ENCODE measurements around the gene CFTR. TPM values are rescaled to one million over a fixed set of nuclear protein-coding genes. Genes with fewer than 3 reads are reported as not detected.

CFTR gene
- total RNA-seq, 1 experiment from 2014 or later = not detected

DNA sequence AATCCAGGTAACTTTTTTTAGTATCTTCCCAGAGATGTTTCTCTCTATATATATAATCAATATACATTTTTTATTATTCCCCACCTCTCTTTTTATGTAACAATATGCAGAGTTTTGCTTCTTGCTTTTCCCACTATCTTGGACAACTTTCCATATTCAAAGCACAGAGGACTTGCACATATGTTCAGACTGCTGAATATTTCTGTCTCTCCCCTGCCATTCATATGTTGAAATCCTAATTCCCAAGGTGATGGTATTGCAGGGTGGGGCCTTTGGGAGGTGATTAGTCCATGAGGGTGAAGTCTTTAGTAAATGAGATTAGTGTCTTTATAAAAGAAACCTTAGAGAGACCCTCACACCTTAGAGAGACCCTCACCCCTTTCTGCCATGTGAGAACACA is 72.8 kb downstream of the CFTR start:
- H3K4me3 ChIP-seq (replicated peaks in 1 of 2; ENCODE audit: low read depth in 1 of 2, low read length in 2 of 2) = no peak overlapping the region
- intact Hi-C loops (cut with micrococcal nuclease) = no loop called here
- TF ChIP-seq CEBPB (IDR thresholded peaks at IDR 0.05; ENCODE audit: low read depth) (no peak), ELF1 (IDR thresholded peaks at IDR 0.05; ENCODE audit: borderline replicate concordance, low read depth) (no peak), POLR2A (IDR thresholded peaks at IDR 0.05; ENCODE audit: borderline replicate concordance, extremely low read depth, insufficient read depth, insufficient read length) (no peak), JUND (IDR thresholded peaks at IDR 0.05) (no peak), YY1 (IDR thresholded peaks at IDR 0.05; ENCODE audit: extremely low read depth, insufficient replicate concordance, low read depth, low read length) (no peak)
- TF ChIP-seq, protein P1, sequence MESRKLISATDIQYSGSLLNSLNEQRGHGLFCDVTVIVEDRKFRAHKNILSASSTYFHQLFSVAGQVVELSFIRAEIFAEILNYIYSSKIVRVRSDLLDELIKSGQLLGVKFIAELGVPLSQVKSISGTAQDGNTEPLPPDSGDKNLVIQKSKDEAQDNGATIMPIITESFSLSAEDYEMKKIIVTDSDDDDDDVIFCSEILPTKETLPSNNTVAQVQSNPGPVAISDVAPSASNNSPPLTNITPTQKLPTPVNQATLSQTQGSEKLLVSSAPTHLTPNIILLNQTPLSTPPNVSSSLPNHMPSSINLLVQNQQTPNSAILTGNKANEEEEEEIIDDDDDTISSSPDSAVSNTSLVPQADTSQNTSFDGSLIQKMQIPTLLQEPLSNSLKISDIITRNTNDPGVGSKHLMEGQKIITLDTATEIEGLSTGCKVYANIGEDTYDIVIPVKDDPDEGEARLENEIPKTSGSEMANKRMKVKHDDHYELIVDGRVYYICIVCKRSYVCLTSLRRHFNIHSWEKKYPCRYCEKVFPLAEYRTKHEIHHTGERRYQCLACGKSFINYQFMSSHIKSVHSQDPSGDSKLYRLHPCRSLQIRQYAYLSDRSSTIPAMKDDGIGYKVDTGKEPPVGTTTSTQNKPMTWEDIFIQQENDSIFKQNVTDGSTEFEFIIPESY (IDR thresholded peaks at IDR 0.05; ENCODE audit: extremely low read depth, insufficient replicate concordance, low read length) = no peak
- TF ChIP-seq, protein P2, sequence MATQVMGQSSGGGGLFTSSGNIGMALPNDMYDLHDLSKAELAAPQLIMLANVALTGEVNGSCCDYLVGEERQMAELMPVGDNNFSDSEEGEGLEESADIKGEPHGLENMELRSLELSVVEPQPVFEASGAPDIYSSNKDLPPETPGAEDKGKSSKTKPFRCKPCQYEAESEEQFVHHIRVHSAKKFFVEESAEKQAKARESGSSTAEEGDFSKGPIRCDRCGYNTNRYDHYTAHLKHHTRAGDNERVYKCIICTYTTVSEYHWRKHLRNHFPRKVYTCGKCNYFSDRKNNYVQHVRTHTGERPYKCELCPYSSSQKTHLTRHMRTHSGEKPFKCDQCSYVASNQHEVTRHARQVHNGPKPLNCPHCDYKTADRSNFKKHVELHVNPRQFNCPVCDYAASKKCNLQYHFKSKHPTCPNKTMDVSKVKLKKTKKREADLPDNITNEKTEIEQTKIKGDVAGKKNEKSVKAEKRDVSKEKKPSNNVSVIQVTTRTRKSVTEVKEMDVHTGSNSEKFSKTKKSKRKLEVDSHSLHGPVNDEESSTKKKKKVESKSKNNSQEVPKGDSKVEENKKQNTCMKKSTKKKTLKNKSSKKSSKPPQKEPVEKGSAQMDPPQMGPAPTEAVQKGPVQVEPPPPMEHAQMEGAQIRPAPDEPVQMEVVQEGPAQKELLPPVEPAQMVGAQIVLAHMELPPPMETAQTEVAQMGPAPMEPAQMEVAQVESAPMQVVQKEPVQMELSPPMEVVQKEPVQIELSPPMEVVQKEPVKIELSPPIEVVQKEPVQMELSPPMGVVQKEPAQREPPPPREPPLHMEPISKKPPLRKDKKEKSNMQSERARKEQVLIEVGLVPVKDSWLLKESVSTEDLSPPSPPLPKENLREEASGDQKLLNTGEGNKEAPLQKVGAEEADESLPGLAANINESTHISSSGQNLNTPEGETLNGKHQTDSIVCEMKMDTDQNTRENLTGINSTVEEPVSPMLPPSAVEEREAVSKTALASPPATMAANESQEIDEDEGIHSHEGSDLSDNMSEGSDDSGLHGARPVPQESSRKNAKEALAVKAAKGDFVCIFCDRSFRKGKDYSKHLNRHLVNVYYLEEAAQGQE (IDR thresholded peaks at IDR 0.05; ENCODE audit: low read depth) = no peak
- TF ChIP-seq, protein P3, sequence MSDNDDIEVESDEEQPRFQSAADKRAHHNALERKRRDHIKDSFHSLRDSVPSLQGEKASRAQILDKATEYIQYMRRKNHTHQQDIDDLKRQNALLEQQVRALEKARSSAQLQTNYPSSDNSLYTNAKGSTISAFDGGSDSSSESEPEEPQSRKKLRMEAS (IDR thresholded peaks at IDR 0.05) = no peak
- H3K27me3 ChIP-seq (ENCODE audit: insufficient read depth, low read length) = no peaks in the 10 kb centered on the region
- H3K4me2 ChIP-seq (ENCODE audit: low read length) = no peak overlapping the region
- no peaks in the 10 kb centered on the region for H3K36me3 ChIP-seq (ENCODE audit: control insufficient read depth in 1 of 2, insufficient read depth in 2 of 2, low read length in 2 of 2)
- ChIA-PET POLR2A (no interaction called here), CTCF (no interaction called here), RAD21 (ENCODE audit: low non-redundant PET in 1 of 2, low total read pairs in 2 of 2, uncharacterized antibody in 2 of 2, unreplicated experiment in 2 of 2) (no interaction called here)
- H3K9me2 ChIP-seq (ENCODE audit: insufficient read depth) = no peaks in the 10 kb centered on the region
- DNase-seq (ENCODE audit: low read depth, low spot score) (no peak), ATAC-seq (no peak)
- H3K27ac ChIP-seq (ENCODE audit: low read depth, low read length) = no peak overlapping the region
- no peaks in the 10 kb centered on the region for H3K79me2 ChIP-seq (ENCODE audit: insufficient read depth, low read length)
- H2AFZ ChIP-seq (ENCODE audit: low read depth, low read length, poor library complexity, severe bottlenecking) = no peak overlapping the region
- H3K9ac ChIP-seq (ENCODE audit: low read length) = no peak overlapping the region
- no peaks in the 10 kb centered on the region for H4K20me1 ChIP-seq (ENCODE audit: insufficient read depth)
- H3K4me1 ChIP-seq (ENCODE audit: control insufficient read depth in 1 of 2, insufficient read depth in 2 of 2, low read length in 2 of 2) = no peaks in the 10 kb centered on the region
- no peaks in the 10 kb centered on the region for H3K9me3 ChIP-seq (ENCODE audit: control insufficient read depth in 1 of 2, insufficient read depth in 1 of 2, low read depth in 1 of 2, low read length in 2 of 2)
- no TSS peak for BruUV-seq (replicated peaks)
